KMS-11 (cell line): Measurements from ENCODE around the gene EXOC4.

Source experiments
- H2AFZ ChIP-seq: fragments of 200-600 bp; sonication (generic); 2 replicates; pipeline ENCODE4 v1.6.1; 2016; ENCODE audit warnings: antibody characterized with exemption, mixed run types, low read depth
- H3K27ac ChIP-seq: fragments of 200-600 bp; sonication (generic); 2 replicates; pipeline ENCODE4 v1.6.1; 2016; ENCODE audit warnings: mild to moderate bottlenecking, mixed run types
- H3K27me3 ChIP-seq: fragments of 200-600 bp; sonication (generic); 2 replicates; pipeline ENCODE4 v1.6.1; 2017; ENCODE audit warnings: mild to moderate bottlenecking, low read depth, mixed run types, moderate library complexity; ENCODE audit not compliant: insufficient read depth
- H3K36me3 ChIP-seq: fragments of 200-600 bp; sonication (generic); 2 replicates; pipeline ENCODE4 v1.6.1; 2017; ENCODE audit warnings: mild to moderate bottlenecking, mixed run types; ENCODE audit not compliant: insufficient read depth
- H3K4me1 ChIP-seq: fragments of 200-600 bp; sonication (generic); 2 replicates; pipeline ENCODE4 v1.6.1; 2016; ENCODE audit warnings: mild to moderate bottlenecking, low read depth, mixed run types; ENCODE audit not compliant: poor library complexity, severe bottlenecking
- H3K4me2 ChIP-seq: fragments of 200-600 bp; sonication (generic); 2 replicates; pipeline ENCODE4 v1.7.0; 2016; ENCODE audit warnings: mild to moderate bottlenecking, mixed run types
- H3K4me3 ChIP-seq: fragments of 200-600 bp; sonication (generic); IDR thresholded peaks from 2 replicates; pipeline ENCODE4 v1.6.1; 2017; ENCODE audit warnings: low read depth, low read length, mixed read lengths; ENCODE audit not compliant: insufficient read depth
- H3K79me2 ChIP-seq: fragments of 200-600 bp; sonication (generic); 2 replicates; pipeline ENCODE4 v1.6.1; 2016; ENCODE audit warnings: low read depth, mixed run types; ENCODE audit not compliant: insufficient read depth
- H3K9ac ChIP-seq: fragments of 200-600 bp; sonication (generic); 2 replicates; pipeline ENCODE4 v1.6.1; 2016; ENCODE audit warnings: mild to moderate bottlenecking, mixed run types
- H4K20me1 ChIP-seq: fragments of 200-600 bp; sonication (generic); 2 replicates; pipeline ENCODE4 v1.6.1; 2016; ENCODE audit warnings: mild to moderate bottlenecking, mixed run types; ENCODE audit not compliant: insufficient read depth
- CTCF ChIP-seq: fragments of 200-600 bp; sonication (generic); conservative IDR thresholded peaks from 2 replicates; pipeline ENCODE4 v1.6.1; 2017; ENCODE audit warnings: low read depth, mild to moderate bottlenecking, antibody characterized with exemption, low read length, moderate library complexity, mixed read lengths

EXOC4 gene

GRCh38 chr7:133550145-133550544 lies 297.3 kb downstream of the EXOC4 start:
- TF ChIP-seq CTCF, result no peak
- Histone ChIP-seq H3K9ac (no peak overlapping the region), H3K27ac (no peak overlapping the region), H3K79me2 (no peaks in the 10 kb centered on the region), H3K4me2 (no peak overlapping the region), H2AFZ (no peak overlapping the region), H3K36me3 (no peaks in the 10 kb centered on the region), H4K20me1 (no peaks in the 10 kb centered on the region), H3K27me3 (no peaks in the 10 kb centered on the region), H3K4me3 (no peak overlapping the region), H3K4me1 (peaks cover 5% of the 10 kb centered on the region)

GRCh38 chr7:133550811-133551210 lies 297.9 kb downstream of the EXOC4 start:
- Histone ChIP-seq H2AFZ (no peak overlapping the region), H3K79me2 (no peaks in the 10 kb centered on the region)
- no peak for TF ChIP-seq CTCF

GRCh38 chr7:133551466-133551865 lies 298.6 kb downstream of the EXOC4 start:
- Histone ChIP-seq H3K36me3 (no peaks in the 10 kb centered on the region), H3K9ac (no peak overlapping the region), H4K20me1 (no peaks in the 10 kb centered on the region), H2AFZ (no peak overlapping the region), H3K79me2 (no peaks in the 10 kb centered on the region), H3K27ac (no peak overlapping the region), H3K27me3 (no peaks in the 10 kb centered on the region), H3K4me2 (no peak overlapping the region), H3K4me1 (no peaks in the 10 kb centered on the region), H3K4me3 (no peak overlapping the region)
- TF ChIP-seq CTCF, result no peak

More at GRCh38 chr7:133550811-133551210, 297.9 kb downstream of the EXOC4 start:
- Histone ChIP-seq H3K27me3 (no peaks in the 10 kb centered on the region), H3K4me2 (no peak overlapping the region), H3K4me3 (no peak overlapping the region), H4K20me1 (no peaks in the 10 kb centered on the region), H3K4me1 (no peaks in the 10 kb centered on the region), H3K27ac (no peak overlapping the region), H3K36me3 (no peaks in the 10 kb centered on the region), H3K9ac (no peak overlapping the region)

GRCh38 chr7:133552079-133552478 lies 299.2 kb downstream of the EXOC4 start:
- H3K4me1 ChIP-seq, result no peaks in the 10 kb centered on the region
- H3K79me2 ChIP-seq, result no peaks in the 10 kb centered on the region
- H3K9ac ChIP-seq, result no peak overlapping the region
- no peak overlapping the region for H3K27ac ChIP-seq
- no peak overlapping the region for H2AFZ ChIP-seq
- no peaks in the 10 kb centered on the region for H4K20me1 ChIP-seq
- no peak for TF ChIP-seq CTCF
- H3K4me3 ChIP-seq, result no peak overlapping the region
- no peaks in the 10 kb centered on the region for H3K27me3 ChIP-seq
- no peaks in the 10 kb centered on the region for H3K36me3 ChIP-seq
- no peak overlapping the region for H3K4me2 ChIP-seq

GRCh38 chr7:133554330-133554729 lies 301.5 kb downstream of the EXOC4 start:
- TF ChIP-seq CTCF, result no peak
- Histone ChIP-seq H3K79me2 (no peaks in the 10 kb centered on the region), H3K27ac (no peak overlapping the region), H4K20me1 (no peaks in the 10 kb centered on the region), H3K4me3 (no peak overlapping the region), H3K4me1 (no peaks in the 10 kb centered on the region), H3K9ac (no peak overlapping the region), H3K27me3 (no peaks in the 10 kb centered on the region), H3K4me2 (no peak overlapping the region), H2AFZ (no peak overlapping the region), H3K36me3 (no peaks in the 10 kb centered on the region)
